Renal pelvis (tissue), 4 donors: Measurements from ENCODE around the gene MAGI2. TPM values are rescaled to one million over a fixed set of nuclear protein-coding genes. Genes with fewer than 3 reads are reported as not detected.

Experiments used
- DNase-seq: peaks from one replicate; pipeline ENCODE4 v3.0.0-alpha.2; 2013
- polyA plus RNA-seq, 3 donors: library from polyadenylated mRNA; unstranded; fragments of 120-200 nt; gene quantifications; one replicate each; pipeline ENCODE4 v1.2.1, GENCODE V29; 2013; ENCODE audit not compliant: insufficient read length in 3 of 3

MAGI2 gene
- polyA plus RNA-seq, 3 donors, result 33.9 to 41.0 (median 34.3) TPM

DNA sequence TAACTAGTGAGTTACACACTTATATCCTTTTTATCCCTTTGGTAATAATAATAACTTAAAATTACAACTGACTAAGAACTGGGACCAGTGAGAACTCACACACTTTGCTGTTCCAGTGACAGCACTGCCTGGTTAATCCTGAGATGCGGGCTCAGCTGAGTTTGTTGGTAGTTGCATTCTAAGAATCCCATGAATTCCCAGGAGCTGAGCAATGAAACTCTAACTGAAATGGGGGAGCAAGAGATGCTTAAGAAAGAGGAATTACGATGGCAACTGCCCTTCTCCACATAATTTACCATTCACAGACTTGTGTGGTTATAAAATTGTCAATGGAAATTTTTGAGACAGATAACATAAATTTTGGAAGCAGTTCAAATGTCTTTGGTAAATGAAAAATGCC is 659.4 kb downstream of the MAGI2 start:
- DNase-seq, result no peak

DNA sequence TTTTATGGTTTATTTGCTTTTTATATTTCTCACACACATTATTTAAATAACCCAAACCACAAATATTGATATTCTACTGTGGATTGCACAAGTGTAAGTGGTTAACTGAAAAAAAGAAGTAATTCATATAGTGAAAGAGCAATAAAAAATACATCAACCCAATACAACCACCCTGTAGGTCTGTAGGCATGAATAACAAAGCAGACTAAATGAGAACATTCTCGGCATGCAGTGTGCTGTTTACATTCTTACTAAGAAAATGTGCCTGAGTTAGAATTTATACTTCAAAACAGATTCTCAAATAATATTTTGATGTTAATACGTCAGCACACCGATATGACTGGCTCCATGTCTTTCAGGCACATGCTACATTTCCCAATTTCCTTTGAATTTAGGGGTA is 660.8 kb downstream of the MAGI2 start:
- no peak for DNase-seq

DNA sequence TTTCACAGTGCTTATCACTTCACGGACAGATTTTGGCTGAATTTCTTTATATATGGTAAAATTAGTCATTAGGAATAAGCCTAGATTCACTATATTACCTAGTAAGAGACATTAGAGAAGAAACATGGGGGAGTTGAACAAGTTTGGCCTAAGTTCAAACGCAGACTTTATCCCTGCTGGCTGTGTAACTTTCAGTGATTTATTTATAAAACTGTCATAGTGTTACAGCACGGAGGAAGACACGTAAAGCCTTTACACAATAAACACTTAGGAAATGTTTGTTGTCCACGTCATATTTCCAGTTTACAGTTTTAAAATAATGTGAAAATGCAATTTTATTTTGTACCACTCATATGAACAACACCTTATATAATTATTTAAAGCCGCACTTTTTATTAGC is 661.5 kb downstream of the MAGI2 start:
- no peak for DNase-seq

DNA sequence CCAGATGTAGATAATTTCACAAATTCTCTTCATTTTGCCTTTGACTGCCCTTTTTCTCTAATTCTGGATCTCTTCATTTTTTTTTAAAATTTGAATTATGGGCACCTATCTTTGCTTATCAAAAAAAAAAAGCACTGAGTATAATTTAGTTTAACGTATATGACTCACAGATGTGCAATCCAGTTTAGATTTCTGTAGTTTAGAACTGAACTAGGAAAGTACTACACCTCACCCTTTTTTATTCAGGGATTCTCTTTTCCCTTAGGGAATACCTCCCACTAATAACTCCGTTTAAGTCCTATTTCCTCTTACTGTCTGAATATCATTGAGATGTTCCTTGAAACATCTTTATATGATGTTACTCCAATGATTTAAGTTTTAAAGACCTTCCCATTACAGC is 665.0 kb downstream of the MAGI2 start:
- no peak for DNase-seq

DNA sequence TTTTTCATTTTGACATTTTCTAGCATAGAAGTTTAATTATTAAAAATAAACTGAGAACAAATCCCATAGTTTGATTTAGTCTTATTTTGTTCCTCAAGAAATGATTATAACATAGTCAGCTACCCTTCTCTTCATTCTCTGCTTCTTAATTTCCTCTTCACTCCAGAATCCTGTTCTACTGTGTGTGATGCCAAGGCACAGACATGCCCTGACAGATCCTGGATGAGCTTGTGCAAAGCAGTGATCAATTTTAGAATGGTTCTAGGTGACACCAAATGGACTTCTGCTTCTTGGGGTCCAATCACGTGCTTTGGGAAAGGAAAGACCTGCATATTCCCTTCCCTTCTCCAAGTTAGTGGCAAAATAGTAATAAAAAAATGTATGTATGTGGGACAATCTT is 665.6 kb downstream of the MAGI2 start:
- DNase-seq, result no peak

DNA sequence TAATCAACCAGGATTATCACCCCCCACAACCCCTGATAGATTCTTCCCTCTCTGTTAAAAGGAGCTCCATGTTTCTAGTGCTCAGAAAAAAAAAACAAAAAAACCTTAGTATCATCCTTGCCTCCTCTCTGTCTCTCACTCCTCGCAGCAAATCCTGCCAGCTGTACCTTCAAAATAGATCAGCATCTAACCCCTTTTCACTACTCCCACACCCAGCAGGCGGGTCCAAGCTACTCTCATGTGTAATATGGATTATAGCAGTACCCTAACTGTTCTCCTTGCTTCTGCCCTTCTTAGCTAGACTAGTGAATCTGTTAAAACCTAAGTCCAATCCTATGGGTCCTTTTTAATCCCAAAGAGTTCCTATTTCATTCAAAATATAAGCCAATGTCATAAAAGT is 667.4 kb downstream of the MAGI2 start:
- no peak for DNase-seq

DNA sequence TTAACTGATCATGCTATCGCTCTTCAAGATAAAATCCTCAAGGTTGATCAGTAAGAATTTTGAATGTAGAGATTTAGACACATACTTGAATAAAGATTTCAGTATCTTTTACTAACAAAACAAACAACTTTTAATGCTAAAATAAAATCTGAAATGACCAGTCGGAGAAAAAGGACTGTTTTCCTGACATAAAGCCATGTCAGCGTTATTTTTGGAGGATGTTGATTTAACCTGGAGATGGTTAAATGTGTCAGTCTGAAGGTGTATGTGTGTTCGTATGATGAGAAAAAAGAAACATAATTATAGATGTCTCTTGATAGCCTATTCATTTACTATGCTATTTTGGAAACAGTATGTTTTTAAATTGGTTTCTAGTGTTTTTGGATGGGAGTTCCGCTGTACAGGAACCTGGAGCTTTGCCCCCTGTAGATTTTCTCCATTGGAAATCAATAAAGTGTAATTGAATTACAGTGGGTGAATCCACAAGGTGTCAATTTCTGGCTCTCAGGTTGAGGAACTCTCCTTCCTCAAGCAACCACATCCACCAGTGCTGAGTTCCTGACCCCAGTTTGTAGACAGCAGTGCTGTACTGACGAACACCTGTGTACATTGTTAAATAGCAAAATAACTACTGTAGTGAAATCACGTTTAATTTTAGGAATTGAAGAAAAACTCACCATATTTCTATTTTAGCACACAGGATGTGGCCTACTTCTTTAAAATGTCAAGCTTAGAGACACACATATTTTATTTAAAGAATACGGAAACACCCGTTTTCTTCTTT is 670.1 kb downstream of the MAGI2 start:
- no peak for DNase-seq

DNA sequence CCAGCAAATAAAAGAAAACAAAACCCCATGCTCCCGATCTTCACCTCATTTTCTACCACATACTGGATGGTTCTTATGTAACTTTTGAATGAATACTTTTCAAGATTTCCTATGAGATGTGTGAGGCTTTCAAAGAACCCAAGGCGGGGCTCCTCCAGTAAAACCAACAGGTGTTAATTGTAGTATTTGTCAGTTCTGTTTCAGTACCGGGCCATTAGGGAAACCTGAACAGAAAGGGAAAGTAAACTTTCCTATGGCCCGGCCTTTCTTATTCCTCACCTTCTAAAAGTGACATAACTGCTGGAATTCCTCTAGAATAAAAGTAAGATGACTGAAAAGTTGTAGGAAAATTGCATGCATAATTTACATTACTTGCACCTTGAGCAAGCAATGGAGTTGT is 672.9 kb downstream of the MAGI2 start:
- no peak for DNase-seq

DNA sequence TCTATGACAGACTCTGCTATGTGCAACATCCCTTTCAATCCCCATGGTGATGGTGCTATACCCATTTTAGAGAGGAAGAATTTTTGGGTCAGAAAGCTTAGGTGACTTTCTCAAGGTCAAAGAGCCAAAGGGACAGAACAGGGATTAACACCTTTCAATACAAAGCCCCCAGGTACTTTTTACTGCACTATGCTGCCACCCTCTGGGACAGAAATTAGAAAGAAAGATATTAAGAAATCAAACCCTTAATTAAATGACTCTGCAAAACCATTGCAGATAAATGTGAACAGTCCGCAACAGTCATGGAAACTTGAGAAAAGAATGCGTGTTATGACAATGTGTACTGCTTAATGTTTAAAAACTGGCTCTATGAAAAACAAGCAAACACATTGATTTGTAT is 673.7 kb downstream of the MAGI2 start:
- no peak for DNase-seq

DNA sequence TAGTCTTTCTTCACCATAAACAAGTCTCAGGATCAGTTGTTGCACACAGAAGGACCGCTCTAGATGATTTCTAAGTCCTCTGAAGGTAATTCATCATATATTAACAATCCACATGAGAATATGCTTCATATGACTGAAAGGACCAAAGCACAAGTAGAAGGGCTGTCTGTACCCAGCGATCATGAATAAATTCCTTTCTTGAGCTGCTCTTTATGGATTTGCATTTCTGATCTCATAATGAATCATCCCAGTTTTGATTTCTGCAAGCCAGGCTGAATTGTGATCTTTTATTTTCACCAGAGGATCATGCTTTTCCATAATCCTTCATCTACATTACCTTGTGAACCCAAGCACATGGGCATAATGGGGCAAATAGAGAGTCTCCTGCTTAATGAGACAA is 675.6 kb downstream of the MAGI2 start:
- DNase-seq, result no peak

DNA sequence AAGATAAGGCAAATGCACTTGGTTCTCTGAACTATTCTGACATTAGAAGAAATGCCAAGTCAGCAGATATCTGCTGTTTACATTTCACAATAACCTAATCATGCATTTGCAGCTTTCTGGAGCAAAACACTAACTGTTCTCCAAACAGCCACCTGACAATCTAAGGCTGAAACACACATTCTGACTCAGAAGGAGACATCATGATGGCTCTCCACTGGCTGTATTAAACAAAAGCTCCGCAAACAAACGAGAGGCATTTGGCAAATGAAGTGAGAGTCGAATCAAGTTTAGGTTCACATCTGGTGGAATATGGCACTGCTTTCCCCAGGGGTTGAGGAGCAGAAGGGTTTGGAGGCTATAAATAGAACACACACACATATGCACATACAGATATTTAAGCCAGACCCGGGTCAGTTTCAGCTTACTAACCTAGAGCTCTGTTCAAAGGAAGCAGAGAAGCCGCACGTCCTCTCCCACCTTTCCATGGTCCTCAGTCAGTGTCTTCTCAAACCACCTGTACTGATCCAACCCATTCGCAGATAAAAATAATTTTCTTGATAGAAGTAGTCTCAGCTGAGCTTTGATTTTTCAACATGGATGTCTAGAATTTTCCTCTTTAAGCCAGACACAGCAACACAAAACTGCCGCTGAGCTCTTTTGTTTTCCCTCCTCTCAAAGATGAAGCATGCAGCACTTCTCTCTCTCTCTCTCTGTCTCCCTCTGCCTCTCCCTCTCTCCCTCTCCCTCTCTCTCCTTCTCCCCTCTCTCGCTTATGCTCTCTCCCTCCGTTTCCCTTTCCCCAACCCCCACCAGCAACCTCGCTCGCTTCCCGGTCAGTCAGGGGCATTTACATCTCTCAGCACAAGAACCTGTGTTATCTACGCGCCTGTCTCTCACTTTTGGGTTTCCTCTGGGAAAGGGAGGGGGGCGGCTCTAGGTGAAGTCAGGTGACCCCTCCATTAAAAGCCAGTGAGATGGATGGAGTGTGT is 682.8 kb downstream of the MAGI2 start:
- DNase-seq, result no peak

DNA sequence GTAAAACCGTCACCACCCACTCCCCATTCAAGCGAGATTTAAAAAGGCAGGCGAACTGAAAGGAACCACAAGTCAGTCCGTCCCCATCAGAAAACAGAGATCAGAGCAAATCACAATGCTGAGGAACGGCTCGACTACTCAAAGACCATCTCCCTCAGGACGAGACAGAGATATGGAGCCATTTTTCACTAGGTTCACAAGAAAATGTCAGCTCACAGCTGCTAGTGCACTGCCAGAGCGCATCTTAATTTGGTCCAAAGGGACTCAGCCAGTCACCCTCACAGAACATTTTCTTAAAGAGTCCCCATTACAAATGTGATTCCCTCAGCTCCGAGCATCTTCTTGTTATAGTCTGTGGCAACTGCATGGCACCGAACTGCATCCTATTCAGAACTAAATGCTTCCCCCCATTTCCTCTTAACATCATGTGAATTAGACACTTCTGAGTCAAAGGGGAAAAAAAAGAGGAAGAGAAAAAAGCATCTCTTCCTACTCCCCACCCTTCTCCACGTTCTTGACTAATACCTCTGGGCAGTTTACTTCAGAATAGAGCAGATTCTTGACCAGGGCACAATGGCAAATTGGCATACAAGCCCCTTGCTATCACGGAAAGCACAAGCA is 683.9 kb downstream of the MAGI2 start:
- no peak for DNase-seq

DNA sequence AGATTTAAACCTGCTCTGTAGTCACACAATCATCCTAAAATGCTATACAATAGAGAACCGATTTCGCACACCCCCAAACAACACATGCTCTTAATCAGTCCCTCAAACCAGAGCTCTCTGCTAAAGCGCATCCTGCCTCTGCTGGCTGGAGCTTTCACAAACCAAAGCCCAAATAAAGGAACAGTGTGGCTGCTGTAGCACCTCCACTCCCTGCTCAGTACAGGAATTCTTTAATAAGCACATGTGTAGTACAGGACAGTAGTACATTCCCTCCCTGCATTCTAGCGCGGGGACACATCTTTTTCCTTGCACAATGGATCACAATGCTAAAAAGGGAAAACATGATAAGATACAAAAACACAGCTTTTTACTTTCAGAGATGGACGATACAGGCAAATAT is 684.6 kb downstream of the MAGI2 start:
- no peak for DNase-seq

DNA sequence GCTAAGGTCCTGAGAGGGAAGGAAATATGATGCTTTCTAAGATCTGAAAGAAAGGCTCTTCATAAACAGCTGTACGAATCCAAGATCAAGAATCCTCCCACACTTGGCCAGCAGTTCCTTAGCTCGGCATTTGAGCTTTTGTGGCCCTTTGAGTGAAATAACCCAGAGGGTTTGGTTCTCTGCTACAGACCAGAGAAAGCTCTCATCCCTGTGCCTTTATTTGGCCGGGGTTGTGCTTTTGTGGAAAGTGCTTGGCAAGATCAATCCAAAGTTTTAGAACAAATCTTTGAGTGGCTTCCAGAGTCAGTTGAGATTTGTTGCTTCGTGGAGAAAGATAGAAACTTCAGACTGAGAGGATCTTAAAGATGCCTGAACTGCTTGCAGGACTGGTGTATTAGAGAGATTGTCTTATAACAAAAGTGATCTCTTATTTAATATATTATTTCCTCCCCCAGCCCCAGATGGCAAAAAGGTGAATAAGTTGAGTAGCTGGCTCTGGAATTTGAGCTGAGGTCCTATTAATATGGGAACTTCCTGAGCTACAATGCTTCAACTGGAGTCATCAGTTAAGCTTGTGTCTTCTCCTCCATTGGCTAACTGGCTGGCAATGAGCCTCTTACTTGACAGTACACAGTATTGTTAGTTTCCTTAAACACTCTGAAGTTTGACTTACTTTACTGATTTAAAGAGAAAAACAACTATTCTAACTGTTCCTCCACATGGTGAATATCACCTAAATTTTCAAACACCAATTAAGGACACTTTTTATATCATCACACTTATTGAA is 687.3 kb downstream of the MAGI2 start:
- DNase-seq, result no peak

DNA sequence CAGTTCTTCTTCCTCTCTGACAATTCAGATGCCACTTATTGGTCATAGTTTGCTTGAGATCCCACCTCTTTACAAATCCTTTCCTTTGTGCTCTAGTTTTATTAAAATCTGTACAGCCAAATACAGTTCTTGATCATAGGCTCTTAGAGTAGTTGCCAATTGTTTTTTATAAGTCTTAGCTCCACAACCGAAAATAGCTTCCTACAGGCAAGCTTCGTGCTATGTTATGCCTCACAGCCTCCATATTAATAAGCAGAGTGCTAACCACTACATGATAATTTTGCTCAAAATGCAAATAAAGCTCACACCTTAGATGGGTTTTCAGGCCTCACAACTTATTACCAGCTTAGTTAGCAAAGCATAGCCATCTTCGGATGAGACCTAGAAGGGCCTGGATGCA is 688.9 kb downstream of the MAGI2 start:
- no peak for DNase-seq

DNA sequence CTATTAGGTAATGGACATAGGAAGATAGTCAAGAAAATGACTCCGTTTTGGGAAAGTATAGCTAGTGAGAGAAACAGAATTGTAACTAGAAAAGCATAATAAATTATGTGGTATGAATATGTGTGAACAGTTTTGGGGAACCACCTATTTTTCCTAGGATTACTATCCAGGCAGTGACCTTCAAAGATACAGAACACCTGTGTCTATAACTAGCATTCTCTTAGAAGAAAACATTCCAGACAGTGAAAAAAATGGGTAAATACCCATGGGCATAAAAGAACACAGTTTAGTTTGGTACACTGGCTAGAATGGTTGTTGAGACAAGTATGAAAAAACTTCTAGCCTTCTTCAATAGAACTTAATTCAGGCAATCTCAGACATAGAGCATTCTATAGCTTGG is 690.8 kb downstream of the MAGI2 start:
- DNase-seq, result no peak

DNA sequence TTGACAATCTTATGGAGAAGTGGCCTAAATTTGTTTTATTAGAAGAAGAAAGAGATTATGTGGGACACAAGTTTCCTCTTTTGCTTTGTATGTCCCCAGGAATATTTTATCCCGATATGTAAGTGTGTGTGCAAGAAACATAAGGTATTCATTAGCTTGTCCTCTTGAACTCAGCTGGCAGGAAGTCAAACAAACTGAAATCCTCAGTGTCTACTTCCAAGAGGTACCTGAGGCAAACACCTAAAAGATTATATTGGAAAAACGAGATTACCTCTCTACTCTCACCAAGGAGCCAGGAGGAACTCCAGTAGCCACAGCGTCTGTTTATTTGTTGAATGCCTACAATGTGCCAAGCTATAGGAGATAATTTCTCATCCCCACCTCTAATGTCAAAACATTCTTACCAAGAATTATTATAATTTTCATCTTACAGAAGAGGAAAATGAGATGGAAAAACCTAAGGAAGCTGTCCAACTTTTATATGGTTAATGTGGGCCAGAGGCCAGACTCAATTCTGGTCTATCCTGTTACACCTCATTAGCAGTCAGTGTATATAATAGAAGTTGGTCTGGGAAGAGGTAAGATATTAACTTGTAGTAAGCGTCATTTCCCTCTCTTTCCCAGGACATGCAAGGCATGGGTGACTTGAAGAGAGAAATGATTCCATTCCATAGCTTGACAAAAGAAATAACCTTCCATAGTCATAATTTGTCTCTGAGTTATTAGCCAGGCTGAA is 692.7 kb downstream of the MAGI2 start:
- no peak for DNase-seq

DNA sequence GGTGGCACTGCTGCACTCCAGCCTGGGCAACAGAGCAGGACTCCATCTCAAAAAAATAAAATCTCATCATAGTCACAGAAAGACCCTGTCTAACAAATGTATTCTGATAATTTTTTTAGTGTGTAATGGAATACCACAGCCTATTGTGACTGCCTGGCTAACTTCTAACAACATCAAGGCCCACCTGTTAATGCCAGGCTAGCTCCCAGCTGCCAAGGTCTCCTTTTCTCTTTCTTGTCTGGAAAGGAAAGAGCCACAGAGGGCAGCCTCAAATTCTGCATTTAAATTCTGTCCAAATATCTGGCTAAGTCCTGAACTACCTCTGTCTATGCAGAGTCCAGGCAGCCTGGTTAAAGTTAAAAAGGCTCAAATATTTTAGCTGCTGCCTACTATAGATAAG is 700.9 kb downstream of the MAGI2 start:
- DNase-seq, result no peak

DNA sequence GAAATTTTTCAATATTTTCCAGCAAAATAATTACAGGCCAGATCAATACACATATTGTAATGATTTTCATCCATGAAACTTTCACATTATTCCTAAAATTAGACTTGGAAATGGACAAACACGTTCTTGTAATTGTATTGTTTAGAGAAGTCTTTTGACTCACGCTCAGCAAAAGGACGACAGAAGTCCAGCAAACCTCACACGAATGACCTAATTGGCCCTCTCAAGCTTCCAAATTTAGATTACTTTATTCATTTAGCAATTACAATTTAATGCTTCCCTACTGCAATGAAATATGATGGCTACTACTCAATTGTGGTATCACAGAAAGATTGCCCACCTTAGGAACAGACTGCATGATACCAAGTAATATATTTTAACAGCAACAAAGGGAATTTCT is 702.2 kb downstream of the MAGI2 start:
- DNase-seq, result no peak

DNA sequence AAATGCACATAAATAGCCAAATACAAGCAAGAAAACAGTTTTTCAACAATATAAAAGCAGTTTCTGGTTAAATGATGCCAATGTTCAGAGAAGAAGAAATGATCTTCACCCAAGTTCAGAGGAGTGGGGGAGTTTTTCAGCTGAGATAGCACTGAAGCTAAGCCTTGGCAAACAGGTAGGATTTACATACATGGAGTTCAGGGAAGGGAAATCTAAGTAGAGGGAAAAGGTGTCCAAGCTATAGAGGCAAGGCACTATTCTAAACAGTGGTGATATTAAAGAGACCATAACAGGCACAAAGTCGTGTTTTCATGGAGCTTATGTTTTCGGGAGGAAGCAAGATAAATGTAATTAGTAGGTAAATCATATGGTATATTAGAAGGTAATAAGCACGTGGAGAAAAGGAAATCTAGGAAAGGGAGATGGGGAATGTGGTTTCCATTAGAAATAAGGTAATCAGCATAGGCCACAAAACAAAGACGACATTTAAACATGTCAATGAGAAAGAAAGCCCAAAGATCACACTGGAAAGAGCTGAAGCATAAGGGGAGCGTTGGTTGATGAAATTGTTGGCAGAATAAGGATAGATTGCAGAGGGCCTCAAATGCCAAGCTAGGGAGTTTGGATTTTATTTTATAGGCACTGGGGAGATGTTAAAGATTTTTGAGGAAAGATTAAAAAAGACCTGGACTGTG is 704.3 kb downstream of the MAGI2 start:
- DNase-seq, result no peak

DNA sequence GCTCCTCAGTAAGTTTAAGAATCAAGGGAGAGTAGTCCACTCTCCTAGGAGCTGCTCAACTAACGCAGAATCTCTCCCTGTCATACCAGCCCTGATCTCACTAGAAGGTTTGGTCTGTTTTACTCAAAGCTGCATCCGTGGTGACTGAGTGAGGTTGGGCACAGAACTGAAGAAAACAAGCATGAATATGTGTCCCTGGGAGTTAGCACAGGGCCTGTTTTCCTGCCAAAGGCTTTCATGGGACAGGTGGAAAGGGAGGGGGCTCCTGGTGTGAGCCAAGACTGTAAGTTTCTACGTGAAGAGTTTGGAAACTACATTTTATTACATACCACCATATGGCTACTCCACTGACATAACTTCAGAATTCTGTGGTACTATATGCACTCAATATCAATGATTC is 705.9 kb downstream of the MAGI2 start:
- DNase-seq, result no peak
